GM12878 (cell line): ENCODE results near the gene COPS7A.

Source experiments
- EZH2 ChIP-seq: IDR thresholded peaks from 2 replicates; pipeline ENCODE4 v1.6.1; 2012; ENCODE audit warnings: low read depth, mild to moderate bottlenecking, control low read depth, inconsistent platforms, low read length, borderline replicate concordance; ENCODE audit not compliant: control insufficient read depth
- IKZF1 ChIP-seq: fragments of 450-650 bp; conservative IDR thresholded peaks from 2 replicates; pipeline ENCODE4 v1.6.1; 2017; ENCODE audit warnings: antibody characterized with exemption, mild to moderate bottlenecking
- POLR2A ChIP-seq: IDR thresholded peaks from 2 replicates; pipeline ENCODE4 v1.6.1; 2011; ENCODE audit warnings: low read depth, mild to moderate bottlenecking, low read length
- POLR2AphosphoS2 ChIP-seq: IDR thresholded peaks from 2 replicates; pipeline ENCODE4 v1.6.1; 2011; ENCODE audit warnings: low read depth, mild to moderate bottlenecking, low read length, improper control_type of control experiment, moderate library complexity
- RFX5 ChIP-seq: IDR thresholded peaks from 2 replicates; pipeline ENCODE4 v1.6.1; 2011; ENCODE audit warnings: low read depth, low read length, improper control_type of control experiment
- TAF1 ChIP-seq: IDR thresholded peaks from 2 replicates; pipeline ENCODE4 v1.6.1; 2011; ENCODE audit warnings: mild to moderate bottlenecking, low read depth, low read length, borderline replicate concordance
- TF ChIP-seq, protein P1 (sequence below), 3 experiments: IDR thresholded peaks in 2 of 3; conservative IDR thresholded peaks in 1 of 3; 2 replicates each; pipeline ENCODE4 v1.5.1; 2011; ENCODE audit warnings: low read depth in 3 of 3, low read length in 3 of 3, mild to moderate bottlenecking in 3 of 3, control low read depth in 2 of 3, moderate library complexity in 2 of 3, inconsistent platforms in 1 of 3, mixed read lengths in 1 of 3; ENCODE audit not compliant: control insufficient read depth in 2 of 3, insufficient read depth in 1 of 3; ENCODE audit errors: extremely low read depth in 1 of 3
- TF ChIP-seq, protein P2 (sequence below): IDR thresholded peaks from 2 replicates; pipeline ENCODE4 v1.6.1; 2012; ENCODE audit warnings: low read depth, low read length, improper control_type of control experiment

DNA sequence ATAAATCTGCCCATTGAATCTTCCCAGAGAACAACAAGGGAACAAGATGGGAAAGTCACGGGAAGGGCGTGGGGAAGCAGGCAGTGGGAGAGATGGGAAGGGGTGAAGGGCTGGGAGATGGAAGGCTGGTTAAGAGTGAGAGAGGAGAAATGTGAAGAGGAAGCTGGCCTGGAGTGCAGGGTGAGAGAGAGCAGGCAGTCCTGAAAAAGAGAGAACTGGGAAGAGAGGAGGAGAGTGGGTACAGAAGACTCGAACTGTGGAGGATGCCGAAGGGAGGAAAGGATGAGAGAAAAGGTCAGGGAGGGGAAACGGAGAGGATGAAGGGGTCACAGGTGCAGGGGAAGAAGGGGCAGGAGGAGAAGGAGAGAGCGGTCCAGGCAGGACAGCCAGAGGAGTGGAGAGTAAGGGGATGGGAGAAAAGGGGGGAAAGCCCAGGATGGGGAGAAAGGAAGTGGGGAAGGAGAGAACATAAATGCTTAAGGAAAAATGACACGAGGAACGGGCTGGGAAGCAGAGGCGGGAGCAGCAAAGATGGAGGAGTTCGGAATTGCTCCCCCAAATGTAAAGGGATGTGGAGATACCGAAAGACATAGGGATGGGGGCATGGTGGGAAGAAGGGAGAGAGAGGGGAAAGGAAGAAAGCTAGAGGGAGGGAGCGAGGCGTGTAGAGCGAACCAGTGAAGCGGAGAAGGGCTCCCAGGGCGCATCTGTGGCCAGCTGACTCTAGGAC, 24.4 kb upstream of the COPS7A start:
- no peak for TF ChIP-seq POLR2A
- TF ChIP-seq, protein P1, sequence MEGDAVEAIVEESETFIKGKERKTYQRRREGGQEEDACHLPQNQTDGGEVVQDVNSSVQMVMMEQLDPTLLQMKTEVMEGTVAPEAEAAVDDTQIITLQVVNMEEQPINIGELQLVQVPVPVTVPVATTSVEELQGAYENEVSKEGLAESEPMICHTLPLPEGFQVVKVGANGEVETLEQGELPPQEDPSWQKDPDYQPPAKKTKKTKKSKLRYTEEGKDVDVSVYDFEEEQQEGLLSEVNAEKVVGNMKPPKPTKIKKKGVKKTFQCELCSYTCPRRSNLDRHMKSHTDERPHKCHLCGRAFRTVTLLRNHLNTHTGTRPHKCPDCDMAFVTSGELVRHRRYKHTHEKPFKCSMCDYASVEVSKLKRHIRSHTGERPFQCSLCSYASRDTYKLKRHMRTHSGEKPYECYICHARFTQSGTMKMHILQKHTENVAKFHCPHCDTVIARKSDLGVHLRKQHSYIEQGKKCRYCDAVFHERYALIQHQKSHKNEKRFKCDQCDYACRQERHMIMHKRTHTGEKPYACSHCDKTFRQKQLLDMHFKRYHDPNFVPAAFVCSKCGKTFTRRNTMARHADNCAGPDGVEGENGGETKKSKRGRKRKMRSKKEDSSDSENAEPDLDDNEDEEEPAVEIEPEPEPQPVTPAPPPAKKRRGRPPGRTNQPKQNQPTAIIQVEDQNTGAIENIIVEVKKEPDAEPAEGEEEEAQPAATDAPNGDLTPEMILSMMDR (IDR thresholded peaks at IDR 0.05 in 2 of 3, conservative IDR thresholded peaks at IDR 0.05 in 1 of 3; ENCODE audit: control insufficient read depth in 2 of 3, extremely low read depth in 1 of 3, insufficient read depth in 1 of 3, low read depth in 3 of 3, low read length in 3 of 3): no peak
- TF ChIP-seq EZH2: no peak
- TF ChIP-seq, protein P2, sequence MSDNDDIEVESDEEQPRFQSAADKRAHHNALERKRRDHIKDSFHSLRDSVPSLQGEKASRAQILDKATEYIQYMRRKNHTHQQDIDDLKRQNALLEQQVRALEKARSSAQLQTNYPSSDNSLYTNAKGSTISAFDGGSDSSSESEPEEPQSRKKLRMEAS: no peak
- TF ChIP-seq POLR2AphosphoS2: no peak
- TF ChIP-seq TAF1: no peak
- TF ChIP-seq RFX5: no peak
- TF ChIP-seq IKZF1: no peak
